H1 (cell line): ENCODE data around the gene MANSC1. TPM values are rescaled to one million over a fixed set of nuclear protein-coding genes. Genes with fewer than 3 reads are reported as not detected.

Experiments
- CTCF ChIA-PET: fragments of 300-600 bp; sonication (Branson Sonifier 250); formaldehyde crosslinking; loops from one replicate; lab custom pipeline; 2021; ENCODE audit not compliant: partially characterized antibody; lab: Charles Lee
- POLR2A ChIA-PET: fragments of 300-600 bp; sonication (Branson Sonifier 250); formaldehyde crosslinking; loops from one replicate; lab custom pipeline; 2021; ENCODE audit warnings: inconsistent platforms; ENCODE audit not compliant: partially characterized antibody; lab: Charles Lee
- DNase-seq, 2 experiments: peaks; one replicate each; pipeline versions ENCODE4 v3.0.0 to v3.0.0-alpha.2; 2010 to 2022; ENCODE audit warnings: low spot score in 2 of 2, low read depth in 1 of 2, mixed read lengths in 1 of 2
- FAIRE-seq: peaks from 2 replicates; lab custom pipeline; 2011; peaks lifted over from hg19 to GRCh38; lab: Jason Lieb, UNC
- H2AFZ ChIP-seq: 2 replicates; pipeline ENCODE4 v1.8.1; 2012; ENCODE audit warnings: low read length, inconsistent platforms
- H2AK5ac ChIP-seq: 2 replicates; pipeline ENCODE4 v1.6.1; 2013; ENCODE audit warnings: low read depth, low read length
- H2BK120ac ChIP-seq: replicated peaks from 2 replicates; pipeline ENCODE3; 2013; ENCODE audit warnings: low read depth, low read length, inconsistent platforms
- H2BK12ac ChIP-seq: 2 replicates; pipeline ENCODE4 v1.6.1; 2013; ENCODE audit warnings: low read depth, low read length
- H2BK15ac ChIP-seq: 2 replicates; pipeline ENCODE4 v1.6.1; 2013; ENCODE audit warnings: low read length
- H2BK20ac ChIP-seq: 2 replicates; pipeline ENCODE4 v1.6.1; 2013; ENCODE audit warnings: low read length
- H2BK5ac ChIP-seq: 2 replicates; pipeline ENCODE4 v1.6.1; 2013; ENCODE audit warnings: low read depth, low read length
- H3K14ac ChIP-seq: 2 replicates; pipeline ENCODE4 v1.6.1; 2013; ENCODE audit warnings: inconsistent platforms; ENCODE audit not compliant: insufficient read length
- H3K18ac ChIP-seq: 2 replicates; pipeline ENCODE4 v1.6.1; 2013; ENCODE audit warnings: low read length; ENCODE audit errors: extremely low read depth
- H3K23ac ChIP-seq: 2 replicates; pipeline ENCODE4 v1.6.1; 2013; ENCODE audit warnings: inconsistent platforms; ENCODE audit not compliant: insufficient read length
- H3K23me2 ChIP-seq: 2 replicates; pipeline ENCODE4 v1.6.1; 2013; ENCODE audit warnings: low read depth, low read length
- H3K27ac ChIP-seq: 2 replicates; pipeline ENCODE4 v1.6.1; 2011; ENCODE audit warnings: low read depth, low read length, inconsistent platforms
- H3K27me3 ChIP-seq, 4 experiments: replicated peaks in 1 of 4; 1 replicate in 1 of 4; 2 replicates in 3 of 4; pipeline versions ENCODE4 v1.6.1 to v1.8.1; 2011 to 2013; ENCODE audit warnings: low read length in 3 of 4, mild to moderate bottlenecking in 3 of 4, inconsistent platforms in 2 of 4, mixed read lengths in 2 of 4, moderate library complexity in 1 of 4; ENCODE audit not compliant: control insufficient read depth in 3 of 4, insufficient read depth in 3 of 4; ENCODE audit errors: extremely low read depth in 1 of 4
- H3K36me3 ChIP-seq, 4 experiments: 2 replicates each; pipeline versions ENCODE4 v1.6.1 to v1.8.1; 2011 to 2013; ENCODE audit warnings: mild to moderate bottlenecking in 4 of 4, low read length in 3 of 4, moderate library complexity in 2 of 4, control low read depth in 1 of 4, inconsistent platforms in 1 of 4; ENCODE audit not compliant: insufficient read depth in 4 of 4, control insufficient read depth in 2 of 4
- H3K4ac ChIP-seq: replicated peaks from 2 replicates; pipeline ENCODE3; 2013; ENCODE audit warnings: low read length, low read depth, mixed read lengths, inconsistent platforms; ENCODE audit not compliant: insufficient read length
- H3K4me1 ChIP-seq, 4 experiments: replicated peaks in 1 of 4; 1 replicate in 1 of 4; 2 replicates in 3 of 4; pipeline versions ENCODE4 v1.6.1 to v1.8.1; 2011 to 2013; ENCODE audit warnings: low read length in 3 of 4, inconsistent platforms in 2 of 4, mixed read lengths in 1 of 4; ENCODE audit not compliant: insufficient read depth in 4 of 4, control insufficient read depth in 3 of 4
- H3K4me2 ChIP-seq, 2 experiments: 2 replicates each; pipeline versions ENCODE4 v1.6.1 to v1.8.1; 2011 to 2013; ENCODE audit warnings: low read depth in 2 of 2, low read length in 2 of 2, control low read depth in 1 of 2, inconsistent platforms in 1 of 2, mild to moderate bottlenecking in 1 of 2; ENCODE audit not compliant: insufficient read depth in 1 of 2
- H3K4me3 ChIP-seq, 4 experiments: fragments of 200-600, 300-600 bp in 1 of 4; sonication (generic), shearing (Covaris generic), sonication (Bioruptor Twin) in 1 of 4; 2 replicates each; pipeline versions ENCODE4 v1.5.1 to v1.8.1; 2011 to 2016; ENCODE audit warnings: low read length in 4 of 4, low read depth in 3 of 4, control low read depth in 2 of 4, inconsistent platforms in 2 of 4, mild to moderate bottlenecking in 2 of 4, mixed read lengths in 1 of 4, moderate library complexity in 1 of 4; ENCODE audit not compliant: insufficient read depth in 2 of 4; ENCODE audit errors: extremely low read depth in 1 of 4
- H3K56ac ChIP-seq: replicated peaks from 2 replicates; pipeline ENCODE3; 2013; ENCODE audit warnings: low read depth, mild to moderate bottlenecking, mixed read lengths, low read length, inconsistent platforms; ENCODE audit not compliant: insufficient read length
- H3K79me1 ChIP-seq: 2 replicates; pipeline ENCODE4 v1.6.1; 2013; ENCODE audit warnings: low read depth, low read length, control low read depth
- H3K79me2 ChIP-seq, 2 experiments: 2 replicates each; pipeline versions ENCODE4 v1.6.1 to v1.8.1; 2012 to 2013; ENCODE audit warnings: low read length in 2 of 2, mild to moderate bottlenecking in 2 of 2, inconsistent platforms in 1 of 2; ENCODE audit not compliant: insufficient read depth in 2 of 2, control insufficient read depth in 1 of 2
- H3K9ac ChIP-seq, 4 experiments: replicated peaks in 1 of 4; 1 replicate in 1 of 4; 2 replicates in 3 of 4; pipeline versions ENCODE4 v1.6.1 to v1.8.1; 2011 to 2013; ENCODE audit warnings: low read depth in 3 of 4, low read length in 3 of 4, control low read depth in 2 of 4, mild to moderate bottlenecking in 2 of 4, moderate library complexity in 2 of 4, inconsistent platforms in 1 of 4; ENCODE audit errors: extremely low read depth in 1 of 4
- H3K9me3 ChIP-seq, 2 experiments: 2 replicates each; pipeline versions ENCODE4 v1.6.1 to v1.8.1; 2012 to 2013; ENCODE audit warnings: mild to moderate bottlenecking in 2 of 2, moderate library complexity in 2 of 2, control low read depth in 1 of 2, inconsistent platforms in 1 of 2, low read depth in 1 of 2, low read length in 1 of 2, mixed read lengths in 1 of 2; ENCODE audit not compliant: insufficient read depth in 2 of 2
- H4K20me1 ChIP-seq, 2 experiments: replicated peaks in 1 of 2; 2 replicates each; pipeline versions ENCODE3 to v1.8.1; 2011 to 2013; ENCODE audit warnings: inconsistent platforms in 2 of 2, low read length in 2 of 2, mild to moderate bottlenecking in 1 of 2; ENCODE audit not compliant: insufficient read depth in 2 of 2, control insufficient read depth in 1 of 2
- H4K5ac ChIP-seq: 2 replicates; pipeline ENCODE4 v1.6.1; 2013; ENCODE audit warnings: low read length, low read depth, mixed read lengths, inconsistent platforms; ENCODE audit not compliant: insufficient read length
- H4K8ac ChIP-seq: 2 replicates; pipeline ENCODE4 v1.8.0; 2013; ENCODE audit warnings: mild to moderate bottlenecking, moderate library complexity, low read length, inconsistent platforms; ENCODE audit not compliant: insufficient read depth; ENCODE audit errors: extremely low read depth
- H4K91ac ChIP-seq: replicated peaks from 2 replicates; pipeline ENCODE3; 2013; ENCODE audit warnings: low read length, mixed read lengths, inconsistent platforms; ENCODE audit not compliant: insufficient read length
- BCL11A ChIP-seq, 2 experiments: IDR thresholded peaks; one replicate each; pipeline ENCODE4 v1.6.1; 2011; ENCODE audit warnings: low read depth in 2 of 2, low read length in 2 of 2, mild to moderate bottlenecking in 2 of 2
- CBX5 ChIP-seq: fragments of 300-800, 300-1000 bp; sonication (generic); IDR thresholded peaks from 2 replicates; pipeline ENCODE4 v1.7.1; 2016; ENCODE audit warnings: antibody characterized with exemption, low read length, low read depth
- CTBP2 ChIP-seq: IDR thresholded peaks from 2 replicates; pipeline ENCODE4 v1.7.0; 2011; ENCODE audit warnings: borderline replicate concordance, mild to moderate bottlenecking, moderate library complexity, mixed read lengths, low read length; ENCODE audit not compliant: insufficient read depth, insufficient read length
- E2F6 ChIP-seq: IDR thresholded peaks from 2 replicates; pipeline ENCODE4 v1.6.1; 2012; ENCODE audit warnings: inconsistent platforms
- EP300 ChIP-seq, 2 experiments: IDR thresholded peaks; 1 replicate in 1 of 2; 2 replicates in 1 of 2; pipeline ENCODE4 v1.6.1; 2011 to 2012; ENCODE audit warnings: low read depth in 2 of 2, low read length in 2 of 2, mild to moderate bottlenecking in 2 of 2, borderline replicate concordance in 1 of 2, inconsistent platforms in 1 of 2, moderate library complexity in 1 of 2
- EZH2 ChIP-seq: fragments of 200-600 bp; sonication (generic); IDR thresholded peaks from 2 replicates; pipeline ENCODE4 v1.7.1; 2012; ENCODE audit warnings: low read depth, mild to moderate bottlenecking, moderate library complexity, low read length, inconsistent platforms; ENCODE audit not compliant: severe bottlenecking
- KDM1A ChIP-seq: fragments of 200-600, 300-600 bp; sonication (generic); IDR thresholded peaks from 2 replicates; pipeline ENCODE4 v1.7.1; 2016; ENCODE audit warnings: mild to moderate bottlenecking, low read length, borderline replicate concordance
- KDM5A ChIP-seq: fragments of 200-600 bp; IDR thresholded peaks from 2 replicates; pipeline ENCODE4 v1.7.1; 2012; ENCODE audit warnings: mild to moderate bottlenecking, low read length, inconsistent platforms, mixed read lengths
- SIN3A ChIP-seq, 2 experiments: IDR thresholded peaks in 1 of 2; conservative IDR thresholded peaks in 1 of 2; 2 replicates each; pipeline ENCODE4 v1.6.1; 2011 to 2012; ENCODE audit warnings: low read length in 2 of 2, improper control_type of control experiment in 1 of 2, low read depth in 1 of 2, mild to moderate bottlenecking in 1 of 2
- SIRT6 ChIP-seq: IDR thresholded peaks from one replicate; pipeline ENCODE4 v1.7.1; 2012; ENCODE audit warnings: low read length, inconsistent platforms
- YY1 ChIP-seq: IDR thresholded peaks from 2 replicates; pipeline ENCODE4 v1.6.1; 2011; ENCODE audit warnings: low read depth, mild to moderate bottlenecking, low read length
- ZNF274 ChIP-seq: IDR thresholded peaks from 2 replicates; pipeline ENCODE4 v1.7.0; 2012; ENCODE audit warnings: low read length, borderline replicate concordance; ENCODE audit errors: extremely low read depth
- WGBS, 2 experiments: shearing (Covaris generic) in 1 of 2; methylation state at CpG; one replicate each; pipeline versions ENCODE4 v1.1.6 to v1.1.7; 2013 to 2015; ENCODE audit warnings: low lambda C conversion rate in 2 of 2, mixed read lengths in 2 of 2, inconsistent platforms in 1 of 2, low coverage in 1 of 2, missing lambda C conversion rate in 1 of 2; ENCODE audit not compliant: insufficient replicate concordance in 2 of 2, insufficient coverage in 1 of 2, insufficient read length in 1 of 2; ENCODE audit errors: extremely low coverage in 1 of 2, missing lambda C conversion rate in 1 of 2; 5-methylcytosine and 5-hydroxymethylcytosine counted together
- polyA plus RNA-seq, 7 experiments: library from polyadenylated mRNA; depleted of rRNA in 3 of 7; stranded (reverse) in 5 of 7; unstranded in 2 of 7; fragments of >200 nt in 5 of 7; fragments of 200-250 nt in 2 of 7; gene quantifications; 1 replicate in 5 of 7; 2 replicates in 1 of 7; 4 replicates in 1 of 7; pipeline versions ENCODE4 v1.2.1 to v1.2.3, GENCODE V29; 2011 to 2013; ENCODE audit warnings: missing spikeins in 2 of 7, mixed read lengths in 2 of 7
- total RNA-seq: library from RNA; stranded (reverse); fragmentation: NEBNext Ultra II Directional; extraction: Animal tissue kit (Norgen Biotek cat#: 25700); gene quantifications from 2 replicates; pipeline ENCODE4 v1.2.1, GENCODE V29; 2021

MANSC1 gene
- total and polyA plus RNA-seq, 2 of the 8 experiments (the other 6 are each of a cell fraction or from before 2014, with no cell fraction given), result 2.0 to 8.9 TPM

GRCh38 chr12:12365931-12366431 lies 15.9 kb upstream of the MANSC1 start:
- no peak overlapping the region for H2AFZ ChIP-seq
- no peak overlapping the region for H3K14ac ChIP-seq
- H4K91ac ChIP-seq, result no peak overlapping the region
- H2AK5ac ChIP-seq, result no peak overlapping the region
- FAIRE-seq, result peak; percentile 32
- no peaks in the 10 kb centered on the region for H3K79me2 ChIP-seq
- H2BK15ac ChIP-seq, result no peak overlapping the region
- ChIA-PET CTCF (interaction anchor here (1.1 kb wide), 1 partner anchor 39 kb away, joined by 4 read pairs; no protein-coding TSS in a partner anchor), POLR2A (interaction anchor here (0.6 to 1.2 kb wide), 2 partner anchors 10 to 360 kb away, joined by 3 to 4 read pairs; partner anchors contain the start of gene BORCS5)
- H3K4me3 ChIP-seq, result no peak overlapping the region
- no peaks in the 10 kb centered on the region for H3K79me1 ChIP-seq
- H3K27me3 ChIP-seq, result no peaks in the 10 kb centered on the region
- peaks cover 0 to 3% (median 0%) of the 10 kb centered on the region in 4 experiments; a peak in 2 of 7 replicates for H3K4me1 ChIP-seq
- no peak overlapping the region for H2BK20ac ChIP-seq
- H4K20me1 ChIP-seq, result no peaks in the 10 kb centered on the region
- no peak for DNase-seq
- 62% methylated on average over 4 of the region's 4 CpGs; no CpG with 5 or more reads in 1 of the 2 experiments for WGBS, 2 experiments
- H3K4ac ChIP-seq, result no peak overlapping the region
- H3K4me2 ChIP-seq, result no peak overlapping the region
- no peak overlapping the region for H2BK120ac ChIP-seq
- H3K23me2 ChIP-seq, result no peaks in the 10 kb centered on the region
- H3K56ac ChIP-seq, result no peak overlapping the region
- no peak overlapping the region for H3K27ac ChIP-seq
- no peak overlapping the region for H4K5ac ChIP-seq
- no peak overlapping the region for H3K9ac ChIP-seq
- peaks cover 0 to 5% (median under 1%) of the 10 kb centered on the region in 4 experiments; a peak in 1 of 8 replicates for H3K36me3 ChIP-seq
- no peak overlapping the region for H2BK12ac ChIP-seq
- no peaks in the 10 kb centered on the region for H3K9me3 ChIP-seq
- H2BK5ac ChIP-seq, result no peak overlapping the region
- H4K8ac ChIP-seq, result no peak overlapping the region
- no peak overlapping the region for H3K23ac ChIP-seq
- H3K18ac ChIP-seq, result no peak overlapping the region
- TF ChIP-seq ZNF274 (no peak), SIRT6 (no peak), KDM1A (no peak), BCL11A (IDR thresholded peaks at IDR 0.05; ENCODE audit: low read depth in 2 of 2, low read length in 2 of 2) (no peak), EZH2 (no peak), KDM5A (no peak), YY1 (no peak), CTBP2 (no peak), SIN3A (conservative IDR thresholded peaks at IDR 0.05 in 1 of 2, IDR thresholded peaks at IDR 0.05 in 1 of 2; ENCODE audit: low read depth in 1 of 2, low read length in 2 of 2) (no peak), E2F6 (no peak), EP300 (IDR thresholded peaks at IDR 0.05; ENCODE audit: borderline replicate concordance in 1 of 2, low read depth in 2 of 2, low read length in 2 of 2) (no peak), CBX5 (no peak)
